K562 (cell line): ENCODE data around the gene B3GALT5. TPM values are rescaled to one million over a fixed set of nuclear protein-coding genes. Genes with fewer than 3 reads are reported as not detected.

Source experiments
- ATAC-seq: fragments of 200-7000 bp; cut with Tn5 transposase; 3 replicates; pipeline ENCODE4 v1.9.1; 2020; ENCODE audit warnings: moderate library complexity
- BruUV-seq: library from RNA; stranded (reverse); fragments of 400-500 nt; replicated peaks from 2 replicates; lab custom pipeline; 2021; lab: Mats Ljungman, UMichigan
- CTCF ChIA-PET: fragments of 300-600 bp; formaldehyde crosslinking; extraction: SDS; loops from one replicate; lab custom pipeline; 2021; ENCODE audit warnings: low intra/inter-chr PET ratio; lab: Yijun Ruan, JAX
- POLR2A ChIA-PET: fragments of 300-600, 350-650 bp; sonication (Branson Sonifier 250); formaldehyde crosslinking; extraction: SDS; loops from one replicate; lab custom pipeline; 2021; ENCODE audit warnings: antibody characterized with exemption, inconsistent platforms; lab: Yijun Ruan, JAX
- DNase-seq, 4 experiments: peaks; one replicate each; pipeline versions ENCODE4 v3.0.0 to v3.0.0-alpha.2; 2011 to 2018; ENCODE audit warnings: low spot score in 3 of 4, mixed read lengths in 3 of 4; ENCODE audit errors: extremely low read depth in 1 of 4
- FAIRE-seq: peaks from 2 replicates; lab custom pipeline; 2011; peaks lifted over from hg19 to GRCh38; lab: Jason Lieb, UNC
- H2AFZ ChIP-seq: 2 replicates; pipeline ENCODE4 v1.6.0; 2011; ENCODE audit warnings: low read depth, low read length, control low read depth, inconsistent platforms
- H3K27ac ChIP-seq: fragments of 200-600 bp; 3 replicates; pipeline ENCODE4 v1.8.0; 2011; ENCODE audit warnings: low read depth, mild to moderate bottlenecking, control low read depth, inconsistent platforms, low read length, moderate library complexity, mixed read lengths; ENCODE audit errors: extremely low read depth
- H3K27me3 ChIP-seq, 2 experiments: fragments of 300-600 bp in 1 of 2; 2 replicates in 1 of 2; 3 replicates in 1 of 2; pipeline versions ENCODE4 v1.6.0 to v1.8.0; 2011; ENCODE audit warnings: inconsistent platforms in 2 of 2, low read length in 2 of 2, mild to moderate bottlenecking in 1 of 2, mixed read lengths in 1 of 2, moderate library complexity in 1 of 2; ENCODE audit not compliant: control insufficient read depth in 2 of 2, insufficient read depth in 2 of 2
- H3K36me3 ChIP-seq: fragments of 300-600 bp; 3 replicates; pipeline ENCODE4 v1.8.0; 2011; ENCODE audit warnings: mild to moderate bottlenecking, low read length, inconsistent platforms; ENCODE audit not compliant: control insufficient read depth, insufficient read depth
- H3K4me1 ChIP-seq, 2 experiments: fragments of 200-600 bp in 1 of 2; replicated peaks in 1 of 2; 2 replicates in 1 of 2; 3 replicates in 1 of 2; pipeline versions ENCODE4 v1.5.1 to v1.8.0; 2011; ENCODE audit warnings: inconsistent platforms in 2 of 2, low read length in 2 of 2, mild to moderate bottlenecking in 1 of 2, mixed read lengths in 1 of 2, moderate library complexity in 1 of 2; ENCODE audit not compliant: control insufficient read depth in 2 of 2, insufficient read depth in 2 of 2
- H3K4me2 ChIP-seq: 2 replicates; pipeline ENCODE4 v1.6.1; 2011; ENCODE audit warnings: low read length, control low read depth, inconsistent platforms, mixed read lengths; ENCODE audit not compliant: insufficient read depth
- H3K4me3 ChIP-seq: fragments of 200-600 bp; sonication (generic), shearing (Covaris generic); 2 replicates; pipeline ENCODE4 v1.5.1; 2016; ENCODE audit warnings: control low read depth, inconsistent platforms
- H3K79me2 ChIP-seq: fragments of 200-600 bp; 3 replicates; pipeline ENCODE4 v1.8.0; 2011; ENCODE audit warnings: low read length, inconsistent platforms; ENCODE audit not compliant: control insufficient read depth, insufficient read depth
- H3K9ac ChIP-seq, 2 experiments: 2 replicates each; pipeline versions ENCODE4 v1.6.0 to v1.6.1; 2011; ENCODE audit warnings: low read depth in 2 of 2, low read length in 2 of 2, control low read depth in 1 of 2, inconsistent platforms in 1 of 2, mild to moderate bottlenecking in 1 of 2, mixed read lengths in 1 of 2; ENCODE audit not compliant: insufficient read depth in 1 of 2
- H3K9me1 ChIP-seq: one replicate; pipeline ENCODE4 v1.6.0; 2011; ENCODE audit warnings: inconsistent platforms, mild to moderate bottlenecking, low read length, moderate library complexity; ENCODE audit not compliant: control insufficient read depth, insufficient read depth
- H3K9me3 ChIP-seq: replicated peaks from 2 replicates; pipeline ENCODE4 v1.5.1; 2011; ENCODE audit warnings: low read depth, low read length, inconsistent platforms; ENCODE audit not compliant: control insufficient read depth, insufficient read depth
- H4K20me1 ChIP-seq: replicated peaks from 2 replicates; pipeline ENCODE4 v1.6.1; 2011; ENCODE audit warnings: low read length, inconsistent platforms, mixed read lengths; ENCODE audit not compliant: control insufficient read depth, insufficient read depth
- CBFA2T3 ChIP-seq: fragments of 450-650 bp; IDR thresholded peaks from 2 replicates; pipeline ENCODE4 v1.6.1; 2017
- COPS2 ChIP-seq: fragments of 450-650 bp; conservative IDR thresholded peaks from 2 replicates; pipeline ENCODE4 v1.6.1; 2016; ENCODE audit warnings: mild to moderate bottlenecking, moderate library complexity
- CREB1 ChIP-seq, 2 experiments: sonication (generic) in 1 of 2; formaldehyde crosslinking in 1 of 2; IDR thresholded peaks; 2 replicates each; pipeline versions ENCODE4 v1.6.1 to v1.8.0; 2012 to 2022; ENCODE audit warnings: inconsistent platforms in 1 of 2, mild to moderate bottlenecking in 1 of 2, missing genetic modification reagents in 1 of 2, moderate library complexity in 1 of 2
- HDAC1 ChIP-seq, 2 experiments: fragments of 450-650 bp; IDR thresholded peaks; 2 replicates each; pipeline ENCODE4 v1.6.1; 2016 to 2017; ENCODE audit warnings: inconsistent platforms in 1 of 2, mild to moderate bottlenecking in 1 of 2, moderate library complexity in 1 of 2
- HDAC8 ChIP-seq: fragments of 450-650 bp; IDR thresholded peaks from 2 replicates; pipeline ENCODE4 v1.6.1; 2016; ENCODE audit warnings: mild to moderate bottlenecking, missing genetic modification characterization, moderate library complexity, missing compliant biosample characterization
- IRF2 ChIP-seq: sonication (generic); formaldehyde crosslinking; IDR thresholded peaks from 2 replicates; pipeline ENCODE4 v1.8.1; 2022; ENCODE audit warnings: mild to moderate bottlenecking, missing genetic modification reagents
- KAT2B ChIP-seq: IDR thresholded peaks from one replicate; pipeline ENCODE4 v1.6.1; 2012; ENCODE audit warnings: low read depth, mild to moderate bottlenecking, control low read depth, inconsistent platforms, low read length, moderate library complexity
- POLR2AphosphoS5 ChIP-seq: IDR thresholded peaks from 2 replicates; pipeline ENCODE4 v1.6.1; 2011; ENCODE audit warnings: mild to moderate bottlenecking, low read depth, low read length, moderate library complexity; ENCODE audit not compliant: control insufficient read depth, insufficient read depth
- RBFOX2 ChIP-seq: fragments of 200-400 bp; formaldehyde crosslinking; IDR thresholded peaks from 2 replicates; pipeline ENCODE4 v1.6.1; 2017; ENCODE audit warnings: low read depth, mild to moderate bottlenecking, low read length, moderate library complexity
- SMAD1 ChIP-seq: fragments of 150-350 bp; IDR thresholded peaks from 2 replicates; pipeline ENCODE4 v1.6.1; 2014; ENCODE audit warnings: low read length, low read depth; ENCODE audit not compliant: partially characterized antibody
- TARDBP ChIP-seq: fragments of 450-650 bp; IDR thresholded peaks from 2 replicates; pipeline ENCODE4 v1.6.1; 2016
- ZBED1 ChIP-seq: IDR thresholded peaks from 2 replicates; pipeline ENCODE4 v1.6.1; 2014
- ZBTB12 ChIP-seq: fragments of 250-450 bp; sonication (Bioruptor Pico); IDR thresholded peaks from 2 replicates; pipeline ENCODE4 v1.4.0; 2020
- whole genome bisulfite sequencing: fragments of 100-300 bp; shearing (Covaris generic); methylation state at CpG from one replicate; pipeline ENCODE4 v1.1.6; 2016; ENCODE audit warnings: low coverage, mixed read lengths; ENCODE audit not compliant: insufficient coverage; ENCODE audit errors: missing lambda C conversion rate; 5-methylcytosine and 5-hydroxymethylcytosine counted together
- in situ Hi-C: fragments of 300-500 bp; cut with MboI; formaldehyde crosslinking; loops from 4 replicates; pipeline ENCODE4 v1.15.0; 2018; ENCODE audit warnings: inconsistent platforms, mixed read lengths
- intact Hi-C: fragments of 100-400 bp; cut with micrococcal nuclease; formaldehyde crosslinking; loops from 2 replicates; pipeline ENCODE4 v1.14.2; 2022
- polyA plus RNA-seq, 8 experiments: library from polyadenylated mRNA; depleted of rRNA in 4 of 8; stranded (reverse) in 5 of 8; unstranded in 3 of 8; fragments of >200 nt; fragmentation: Nextera tagmentation in 2 of 8; fragmentation: Illumina TruSeq in 1 of 8; extraction: Ambion mirVana in 2 of 8; extraction: Trizol in 1 of 8; gene quantifications; 2 replicates each; pipeline versions ENCODE4 v1.2.1 to v1.2.3, GENCODE V29; 2011 to 2014; ENCODE audit warnings: inconsistent platforms in 1 of 8, missing spikeins in 1 of 8
- total RNA-seq, 7 experiments: library from RNA; depleted of rRNA in 6 of 7; stranded (reverse); fragments of >200 nt in 6 of 7; fragmentation: Illumina TruSeq in 2 of 7; extraction: Trizol in 2 of 7; gene quantifications; 2 replicates each; pipeline versions ENCODE4 v1.2.1 to v1.2.3, GENCODE V29; 2011 to 2021; ENCODE audit warnings: low replicate concordance in 1 of 7
- TF ChIP-seq, protein P1 (sequence below): fragments of 450-650 bp; IDR thresholded peaks from 2 replicates; pipeline ENCODE4 v1.6.1; 2016; ENCODE audit warnings: borderline replicate concordance

The B3GALT5 gene
- total and polyA plus RNA-seq, 9 of the 15 experiments (the other 6 are each of a cell fraction or from before 2014, with no cell fraction given): 0.02 TPM; not detected in 8

DNA sequence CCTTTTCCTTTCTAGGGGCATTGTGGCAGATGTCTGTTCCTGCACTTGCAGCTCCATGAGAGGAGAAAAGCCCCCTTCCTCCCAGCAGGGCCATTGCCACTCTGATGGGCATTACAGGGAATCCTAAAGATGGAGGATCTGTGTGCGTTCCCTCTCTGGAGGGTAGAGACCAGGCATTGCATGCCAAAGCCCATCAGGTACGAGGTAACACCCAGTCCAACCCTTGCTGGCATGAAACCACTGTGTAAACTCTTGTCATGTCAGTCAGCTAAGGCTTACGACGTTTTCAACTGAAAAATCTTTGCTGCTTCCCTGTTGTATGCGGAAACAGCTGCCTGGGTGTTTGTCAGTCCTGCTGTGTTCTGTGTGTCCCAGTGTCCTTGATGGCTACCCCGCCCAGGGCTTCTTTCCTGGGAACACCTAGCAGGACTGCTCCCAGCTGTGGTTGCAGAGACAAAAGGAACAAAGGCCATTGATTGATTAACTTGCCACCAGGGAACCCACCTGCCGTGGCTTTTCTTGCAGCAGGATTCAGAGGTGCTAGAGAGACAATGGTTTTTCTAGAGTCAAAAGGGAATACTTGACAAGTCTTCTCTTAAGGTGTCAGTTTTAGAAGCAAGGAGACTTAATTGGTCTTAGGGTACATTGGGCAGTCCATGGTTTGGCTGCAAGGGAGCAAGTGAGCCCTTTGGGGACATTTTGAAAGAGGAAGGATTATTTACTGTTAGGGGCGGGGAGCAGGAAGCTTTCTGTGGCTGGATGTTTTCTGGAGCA, 24.6 kb downstream of the B3GALT5 start:
- ChIA-PET POLR2A (no interaction called here), CTCF (no interaction called here)
- DNase-seq (no peak), ATAC-seq (no peak), FAIRE-seq (no peak)
- intact Hi-C loops (no loop called here), in situ Hi-C loops (no loop called here)
- no peak for TF ChIP-seq CBFA2T3
- TF ChIP-seq ZBTB12 (CRISPR knock-in tag): no peak
- no peak for TF ChIP-seq RBFOX2
- TF ChIP-seq SMAD1: no peak
- no peak for TF ChIP-seq POLR2AphosphoS5
- TF ChIP-seq IRF2 (CRISPR knock-in tag): no peak
- TF ChIP-seq, protein P1, sequence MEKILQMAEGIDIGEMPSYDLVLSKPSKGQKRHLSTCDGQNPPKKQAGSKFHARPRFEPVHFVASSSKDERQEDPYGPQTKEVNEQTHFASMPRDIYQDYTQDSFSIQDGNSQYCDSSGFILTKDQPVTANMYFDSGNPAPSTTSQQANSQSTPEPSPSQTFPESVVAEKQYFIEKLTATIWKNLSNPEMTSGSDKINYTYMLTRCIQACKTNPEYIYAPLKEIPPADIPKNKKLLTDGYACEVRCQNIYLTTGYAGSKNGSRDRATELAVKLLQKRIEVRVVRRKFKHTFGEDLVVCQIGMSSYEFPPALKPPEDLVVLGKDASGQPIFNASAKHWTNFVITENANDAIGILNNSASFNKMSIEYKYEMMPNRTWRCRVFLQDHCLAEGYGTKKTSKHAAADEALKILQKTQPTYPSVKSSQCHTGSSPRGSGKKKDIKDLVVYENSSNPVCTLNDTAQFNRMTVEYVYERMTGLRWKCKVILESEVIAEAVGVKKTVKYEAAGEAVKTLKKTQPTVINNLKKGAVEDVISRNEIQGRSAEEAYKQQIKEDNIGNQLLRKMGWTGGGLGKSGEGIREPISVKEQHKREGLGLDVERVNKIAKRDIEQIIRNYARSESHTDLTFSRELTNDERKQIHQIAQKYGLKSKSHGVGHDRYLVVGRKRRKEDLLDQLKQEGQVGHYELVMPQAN: no peak
- TF ChIP-seq COPS2: no peak
- TF ChIP-seq HDAC8 (tag): no peak
- no peak for TF ChIP-seq ZBED1
- TF ChIP-seq TARDBP: no peak
- no peak for TF ChIP-seq KAT2B
- no peak for TF ChIP-seq HDAC1 (IDR thresholded peaks at IDR 0.05)
- no peak for TF ChIP-seq CREB1 (IDR thresholded peaks at IDR 0.05)
- TF ChIP-seq CREB1 (CRISPR knock-in tag; IDR thresholded peaks at IDR 0.05): no peak
- no peaks in the 10 kb centered on the region for H3K9me3 ChIP-seq
- WGBS: under 1% methylated on average over 8 of the region's 8 CpGs
- no peaks in the 10 kb centered on the region for H4K20me1 ChIP-seq
- no peak overlapping the region for H3K9ac ChIP-seq
- H3K4me2 ChIP-seq: no peak overlapping the region
- H3K27me3 ChIP-seq: peaks cover 32 to 45% of the 10 kb centered on the region in 2 experiments
- no peak overlapping the region for H3K27ac ChIP-seq
- H2AFZ ChIP-seq: no peak overlapping the region
- H3K36me3 ChIP-seq: no peaks in the 10 kb centered on the region
- H3K4me1 ChIP-seq: no peaks in the 10 kb centered on the region
- H3K4me3 ChIP-seq: no peak overlapping the region
- no peaks in the 10 kb centered on the region for H3K79me2 ChIP-seq
- no TSS peak for BruUV-seq
- no peaks in the 10 kb centered on the region for H3K9me1 ChIP-seq
